ENCODE data around the gene SARDH. TPM values are rescaled to one million over a fixed set of nuclear protein-coding genes. Genes with fewer than 3 reads are reported as not detected.

The SARDH gene
- polyA plus RNA-seq, 1 donor from 2014 or later = not detected

DNA sequence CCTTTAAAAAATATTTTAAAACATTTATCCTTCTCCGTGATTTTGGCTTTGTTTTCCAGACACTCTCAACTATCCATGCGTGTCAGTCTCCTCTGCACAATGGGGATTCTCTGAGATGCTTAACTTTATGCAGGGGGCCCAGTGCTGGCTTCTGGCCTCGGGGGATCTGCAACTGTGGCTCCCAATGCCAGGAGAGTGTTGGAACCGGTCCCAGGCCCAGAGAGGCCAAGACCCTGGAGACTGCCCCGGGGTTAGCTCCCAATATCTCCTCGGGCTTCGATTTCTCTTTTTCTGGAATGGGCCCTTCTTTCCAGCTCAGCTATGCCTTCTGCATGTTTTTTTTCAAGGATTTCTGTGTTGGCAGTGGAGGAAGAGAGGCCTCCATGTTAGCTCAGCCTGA, 20.1 kb upstream of the SARDH start:
- no peak overlapping the region for H3K27ac ChIP-seq (ENCODE audit: low read length)
- no peak overlapping the region for H3K4me2 ChIP-seq (ENCODE audit: low read length)
- TF ChIP-seq EP300 (conservative IDR thresholded peaks at IDR 0.05; ENCODE audit: poor library complexity, severe bottlenecking) (no peak), SMC3 (conservative IDR thresholded peaks at IDR 0.05; ENCODE audit: poor library complexity) (no peak), MXI1 (conservative IDR thresholded peaks at IDR 0.05; ENCODE audit: poor library complexity, severe bottlenecking) (no peak), TAF1 (IDR thresholded peaks at IDR 0.05; ENCODE audit: low read depth) (no peak), EZH2 (IDR thresholded peaks at IDR 0.05; ENCODE audit: borderline replicate concordance, insufficient read depth, low read length, poor library complexity, severe bottlenecking) (no peak), POLR2AphosphoS5 (IDR thresholded peaks at IDR 0.05) (no peak), RAD21 (conservative IDR thresholded peaks at IDR 0.05) (no peak)
- TF ChIP-seq, protein P1, sequence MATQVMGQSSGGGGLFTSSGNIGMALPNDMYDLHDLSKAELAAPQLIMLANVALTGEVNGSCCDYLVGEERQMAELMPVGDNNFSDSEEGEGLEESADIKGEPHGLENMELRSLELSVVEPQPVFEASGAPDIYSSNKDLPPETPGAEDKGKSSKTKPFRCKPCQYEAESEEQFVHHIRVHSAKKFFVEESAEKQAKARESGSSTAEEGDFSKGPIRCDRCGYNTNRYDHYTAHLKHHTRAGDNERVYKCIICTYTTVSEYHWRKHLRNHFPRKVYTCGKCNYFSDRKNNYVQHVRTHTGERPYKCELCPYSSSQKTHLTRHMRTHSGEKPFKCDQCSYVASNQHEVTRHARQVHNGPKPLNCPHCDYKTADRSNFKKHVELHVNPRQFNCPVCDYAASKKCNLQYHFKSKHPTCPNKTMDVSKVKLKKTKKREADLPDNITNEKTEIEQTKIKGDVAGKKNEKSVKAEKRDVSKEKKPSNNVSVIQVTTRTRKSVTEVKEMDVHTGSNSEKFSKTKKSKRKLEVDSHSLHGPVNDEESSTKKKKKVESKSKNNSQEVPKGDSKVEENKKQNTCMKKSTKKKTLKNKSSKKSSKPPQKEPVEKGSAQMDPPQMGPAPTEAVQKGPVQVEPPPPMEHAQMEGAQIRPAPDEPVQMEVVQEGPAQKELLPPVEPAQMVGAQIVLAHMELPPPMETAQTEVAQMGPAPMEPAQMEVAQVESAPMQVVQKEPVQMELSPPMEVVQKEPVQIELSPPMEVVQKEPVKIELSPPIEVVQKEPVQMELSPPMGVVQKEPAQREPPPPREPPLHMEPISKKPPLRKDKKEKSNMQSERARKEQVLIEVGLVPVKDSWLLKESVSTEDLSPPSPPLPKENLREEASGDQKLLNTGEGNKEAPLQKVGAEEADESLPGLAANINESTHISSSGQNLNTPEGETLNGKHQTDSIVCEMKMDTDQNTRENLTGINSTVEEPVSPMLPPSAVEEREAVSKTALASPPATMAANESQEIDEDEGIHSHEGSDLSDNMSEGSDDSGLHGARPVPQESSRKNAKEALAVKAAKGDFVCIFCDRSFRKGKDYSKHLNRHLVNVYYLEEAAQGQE (IDR thresholded peaks at IDR 0.05; ENCODE audit: borderline replicate concordance) = no peak
- TF ChIP-seq, protein P2, sequence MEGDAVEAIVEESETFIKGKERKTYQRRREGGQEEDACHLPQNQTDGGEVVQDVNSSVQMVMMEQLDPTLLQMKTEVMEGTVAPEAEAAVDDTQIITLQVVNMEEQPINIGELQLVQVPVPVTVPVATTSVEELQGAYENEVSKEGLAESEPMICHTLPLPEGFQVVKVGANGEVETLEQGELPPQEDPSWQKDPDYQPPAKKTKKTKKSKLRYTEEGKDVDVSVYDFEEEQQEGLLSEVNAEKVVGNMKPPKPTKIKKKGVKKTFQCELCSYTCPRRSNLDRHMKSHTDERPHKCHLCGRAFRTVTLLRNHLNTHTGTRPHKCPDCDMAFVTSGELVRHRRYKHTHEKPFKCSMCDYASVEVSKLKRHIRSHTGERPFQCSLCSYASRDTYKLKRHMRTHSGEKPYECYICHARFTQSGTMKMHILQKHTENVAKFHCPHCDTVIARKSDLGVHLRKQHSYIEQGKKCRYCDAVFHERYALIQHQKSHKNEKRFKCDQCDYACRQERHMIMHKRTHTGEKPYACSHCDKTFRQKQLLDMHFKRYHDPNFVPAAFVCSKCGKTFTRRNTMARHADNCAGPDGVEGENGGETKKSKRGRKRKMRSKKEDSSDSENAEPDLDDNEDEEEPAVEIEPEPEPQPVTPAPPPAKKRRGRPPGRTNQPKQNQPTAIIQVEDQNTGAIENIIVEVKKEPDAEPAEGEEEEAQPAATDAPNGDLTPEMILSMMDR (IDR thresholded peaks at IDR 0.05; ENCODE audit: poor library complexity, severe bottlenecking) = no peak
- H3K36me3 ChIP-seq (ENCODE audit: insufficient read depth, low read length) = no peaks in the 10 kb centered on the region
- H3K27me3 ChIP-seq (ENCODE audit: insufficient read depth, low read depth, low read length) = no peaks in the 10 kb centered on the region
- H3K4me3 ChIP-seq (ENCODE audit: low read length) = no peak overlapping the region
- H3K9ac ChIP-seq (ENCODE audit: low read length) = no peak overlapping the region
- H4K20me1 ChIP-seq (ENCODE audit: insufficient read depth) = no peaks in the 10 kb centered on the region
- H3K79me2 ChIP-seq (replicated peaks; ENCODE audit: insufficient read depth, low read length) = no peaks in the 10 kb centered on the region
- H2AFZ ChIP-seq (ENCODE audit: low read depth, low read length) = no peak overlapping the region
- H3K9me2 ChIP-seq (ENCODE audit: insufficient read depth, low read length) = no peaks in the 10 kb centered on the region
- no peaks in the 10 kb centered on the region for H3K9me3 ChIP-seq (ENCODE audit: low read length)
- no peaks in the 10 kb centered on the region for H3F3A ChIP-seq (ENCODE audit: insufficient read depth, low read length, poor library complexity, severe bottlenecking)

DNA sequence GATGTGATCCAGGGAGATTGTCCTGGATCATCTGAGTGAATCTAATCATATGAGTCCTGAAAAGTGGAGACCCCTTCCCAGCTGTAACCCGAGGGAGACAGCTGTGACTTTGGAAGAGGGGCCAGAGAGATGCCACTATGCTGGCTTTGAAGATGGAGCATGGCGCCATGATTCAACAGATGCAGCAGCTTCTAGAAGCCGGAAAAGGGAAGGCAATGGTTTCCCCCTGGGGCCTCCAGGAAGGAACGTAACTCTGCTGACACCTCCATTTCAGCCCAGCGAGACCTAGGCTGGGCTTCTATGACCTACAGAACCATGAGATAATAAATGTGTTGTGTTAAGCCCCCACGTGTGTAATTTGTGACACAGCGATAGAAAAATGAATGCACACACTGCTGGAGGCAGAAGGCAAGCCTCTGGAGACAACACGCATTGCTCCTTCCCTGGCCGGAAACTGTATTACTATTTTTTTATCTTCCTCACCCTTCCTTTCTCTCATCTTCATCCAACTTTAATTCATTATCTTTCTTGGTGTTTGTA, 16.6 kb upstream of the SARDH start:
- no peak overlapping the region for H3K4me2 ChIP-seq (ENCODE audit: low read length)
- no peaks in the 10 kb centered on the region for H3K9me2 ChIP-seq (ENCODE audit: insufficient read depth, low read length)
- H4K20me1 ChIP-seq (ENCODE audit: insufficient read depth) = no peaks in the 10 kb centered on the region
- H3K4me3 ChIP-seq (ENCODE audit: low read length) = no peak overlapping the region
- no peaks in the 10 kb centered on the region for H3K9me3 ChIP-seq (ENCODE audit: low read length)
- no peak overlapping the region for H3K9ac ChIP-seq (ENCODE audit: low read length)
- no peak overlapping the region for H2AFZ ChIP-seq (ENCODE audit: low read depth, low read length)
- no peaks in the 10 kb centered on the region for H3K27me3 ChIP-seq (ENCODE audit: insufficient read depth, low read depth, low read length)
- TF ChIP-seq TAF1 (IDR thresholded peaks at IDR 0.05; ENCODE audit: low read depth) = no peak
- H3K27ac ChIP-seq (ENCODE audit: low read length) = no peak overlapping the region
- H3K36me3 ChIP-seq (ENCODE audit: insufficient read depth, low read length) = no peaks in the 10 kb centered on the region
- H3F3A ChIP-seq (ENCODE audit: insufficient read depth, low read length, poor library complexity, severe bottlenecking) = no peaks in the 10 kb centered on the region
- H3K79me2 ChIP-seq (replicated peaks; ENCODE audit: insufficient read depth, low read length) = no peaks in the 10 kb centered on the region

DNA sequence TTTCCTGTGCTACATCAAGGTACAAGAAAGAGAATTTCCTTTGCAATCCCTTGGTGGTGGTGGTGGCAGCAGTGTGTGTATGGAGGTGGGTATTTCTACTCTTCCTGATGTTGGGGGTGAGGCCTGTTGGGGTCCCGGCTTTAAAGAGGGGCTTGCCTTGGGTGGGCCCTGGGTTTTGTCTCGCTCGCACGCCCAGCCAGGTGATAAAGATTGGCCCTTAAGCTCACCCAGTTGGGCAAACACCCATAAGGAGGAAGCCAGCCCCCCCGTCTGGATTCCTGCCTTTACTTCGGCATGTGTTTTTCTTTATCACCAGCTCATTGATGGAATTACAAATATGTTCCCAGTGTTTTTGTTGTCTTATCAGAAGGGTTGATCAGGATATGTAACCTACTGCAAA, 16.0 kb upstream of the SARDH start:
- no peak overlapping the region for H3K9ac ChIP-seq (ENCODE audit: low read length)
- H4K20me1 ChIP-seq (ENCODE audit: insufficient read depth) = no peaks in the 10 kb centered on the region
- no peaks in the 10 kb centered on the region for H3K36me3 ChIP-seq (ENCODE audit: insufficient read depth, low read length)
- no peak overlapping the region for H3K4me2 ChIP-seq (ENCODE audit: low read length)
- TF ChIP-seq, protein P2 (IDR thresholded peaks at IDR 0.05; ENCODE audit: poor library complexity, severe bottlenecking) = no peak
- no peak for TF ChIP-seq TAF1 (IDR thresholded peaks at IDR 0.05; ENCODE audit: low read depth)
- TF ChIP-seq EP300 (conservative IDR thresholded peaks at IDR 0.05; ENCODE audit: poor library complexity, severe bottlenecking) = no peak
- no peak for TF ChIP-seq EZH2 (IDR thresholded peaks at IDR 0.05; ENCODE audit: borderline replicate concordance, insufficient read depth, low read length, poor library complexity, severe bottlenecking)
- TF ChIP-seq, protein P1 (IDR thresholded peaks at IDR 0.05; ENCODE audit: borderline replicate concordance) = no peak
- TF ChIP-seq SMC3 (conservative IDR thresholded peaks at IDR 0.05; ENCODE audit: poor library complexity) = no peak
- TF ChIP-seq RAD21 (conservative IDR thresholded peaks at IDR 0.05) = no peak
- TF ChIP-seq MXI1 (conservative IDR thresholded peaks at IDR 0.05; ENCODE audit: poor library complexity, severe bottlenecking) = no peak
- TF ChIP-seq POLR2AphosphoS5 (IDR thresholded peaks at IDR 0.05) = no peak
- no peaks in the 10 kb centered on the region for H3K27me3 ChIP-seq (ENCODE audit: insufficient read depth, low read depth, low read length)
- no peaks in the 10 kb centered on the region for H3K79me2 ChIP-seq (replicated peaks; ENCODE audit: insufficient read depth, low read length)
- H3K27ac ChIP-seq (ENCODE audit: low read length) = no peak overlapping the region
- no peak overlapping the region for H3K4me3 ChIP-seq (ENCODE audit: low read length)
- H3K9me3 ChIP-seq (ENCODE audit: low read length) = no peaks in the 10 kb centered on the region
- H3F3A ChIP-seq (ENCODE audit: insufficient read depth, low read length, poor library complexity, severe bottlenecking) = no peaks in the 10 kb centered on the region
- H2AFZ ChIP-seq (ENCODE audit: low read depth, low read length) = no peak overlapping the region
- no peaks in the 10 kb centered on the region for H3K9me2 ChIP-seq (ENCODE audit: insufficient read depth, low read length)

All from neural cell (in vitro differentiated cells).